ENCODE results near the gene ARHGAP24. TPM values are rescaled to one million over a fixed set of nuclear protein-coding genes. Genes with fewer than 3 reads are reported as not detected.
A peak's percentile ranks its signal among the peaks of the same experiment; 100 is the strongest.

Gene ARHGAP24
- total RNA-seq, 1 donor = 67.6 TPM

GRCh38 chr4:85865256-85865655 is 390.3 kb downstream of the ARHGAP24 start:
- TF ChIP-seq CTCF (IDR thresholded peaks at IDR 0.05; ENCODE audit: insufficient read depth, low read length) = no peak
- no peak for DNase-seq (ENCODE audit: low read depth)
- no peak overlapping the region for H3K4me3 ChIP-seq (ENCODE audit: low read depth, low read length)

GRCh38 chr4:85866508-85866907 is 391.6 kb downstream of the ARHGAP24 start:
- H3K4me3 ChIP-seq (ENCODE audit: low read depth, low read length) = no peak overlapping the region
- TF ChIP-seq CTCF (IDR thresholded peaks at IDR 0.05; ENCODE audit: insufficient read depth, low read length) = no peak
- peak; percentile 11 for DNase-seq (ENCODE audit: low read depth)

- peak; percentile 43 for DNase-seq (ENCODE audit: low read depth)
- no peak overlapping the region for H3K4me3 ChIP-seq (ENCODE audit: low read depth, low read length)
- no peak for TF ChIP-seq CTCF (IDR thresholded peaks at IDR 0.05; ENCODE audit: insufficient read depth, low read length)
These were observed 392.3 kb downstream of the ARHGAP24 start for GRCh38 chr4:85867271-85867670.

- TF ChIP-seq CTCF (IDR thresholded peaks at IDR 0.05; ENCODE audit: insufficient read depth, low read length) = no peak
- no peak for DNase-seq (ENCODE audit: low read depth)
- no peak overlapping the region for H3K4me3 ChIP-seq (ENCODE audit: low read depth, low read length)
These were observed 394.2 kb downstream of the ARHGAP24 start for GRCh38 chr4:85869181-85869580.

GRCh38 chr4:85870298-85871083 is 395.5 kb downstream of the ARHGAP24 start:
- no peak for TF ChIP-seq CTCF (IDR thresholded peaks at IDR 0.05; ENCODE audit: insufficient read depth, low read length)
- no peak for DNase-seq (ENCODE audit: low read depth)
- H3K4me3 ChIP-seq (ENCODE audit: low read depth, low read length) = no peak overlapping the region

- TF ChIP-seq CTCF (IDR thresholded peaks at IDR 0.05; ENCODE audit: insufficient read depth, low read length) = no peak
- no peak for DNase-seq (ENCODE audit: low read depth)
These were observed 398.6 kb downstream of the ARHGAP24 start for GRCh38 chr4:85873566-85873965.

GRCh38 chr4:85879518-85879917 is 404.6 kb downstream of the ARHGAP24 start:
- DNase-seq (ENCODE audit: low read depth) = no peak
- TF ChIP-seq CTCF (IDR thresholded peaks at IDR 0.05; ENCODE audit: insufficient read depth, low read length) = no peak
- no peak overlapping the region for H3K4me3 ChIP-seq (ENCODE audit: low read depth, low read length)

More at GRCh38 chr4:85873566-85873965, 398.6 kb downstream of the ARHGAP24 start:
- no peak overlapping the region for H3K4me3 ChIP-seq (ENCODE audit: low read depth, low read length)

Measured in fibroblast of the aortic adventitia (primary cell).